HL-60 (cell line): ENCODE data around the gene ANAPC4.

Experiments
- DNase-seq, 2 experiments: peaks; one replicate each; pipeline ENCODE4 v3.0.0-alpha.2; 2010 to 2020; ENCODE audit warnings: low read depth in 1 of 2, low spot score in 1 of 2
- H3K27ac ChIP-seq: fragments of 250-450 bp; sonication (Bioruptor Pico); replicated peaks from 2 replicates; pipeline ENCODE4 v1.5.1; 2020; ENCODE audit warnings: mild to moderate bottlenecking, moderate library complexity
- H3K27me3 ChIP-seq: fragments of 250-450 bp; sonication (Bioruptor Pico); 2 replicates; pipeline ENCODE4 v1.5.1; 2021; ENCODE audit warnings: mild to moderate bottlenecking, moderate library complexity; ENCODE audit not compliant: insufficient read depth, poor library complexity, severe bottlenecking
- H3K4me3 ChIP-seq: replicated peaks from 2 replicates; pipeline ENCODE4 v1.5.1; 2011; ENCODE audit warnings: mild to moderate bottlenecking, control low read depth, low read length; ENCODE audit not compliant: insufficient read depth
- GABPA ChIP-seq: IDR thresholded peaks from 2 replicates; pipeline ENCODE4 v1.6.1; 2012; ENCODE audit warnings: low read depth
- POLR2AphosphoS5 ChIP-seq: IDR thresholded peaks from 2 replicates; pipeline ENCODE4 v1.6.1; 2012; ENCODE audit warnings: low read depth
- SPI1 ChIP-seq: IDR thresholded peaks from 2 replicates; pipeline ENCODE4 v1.6.1; 2012; ENCODE audit warnings: low read depth, mild to moderate bottlenecking, borderline replicate concordance
- TF ChIP-seq, protein P1 (sequence below): IDR thresholded peaks from 2 replicates; pipeline ENCODE4 v1.6.1; 2012; ENCODE audit warnings: low read depth; ENCODE audit not compliant: insufficient replicate concordance
- TF ChIP-seq, protein P2 (sequence below): IDR thresholded peaks from one replicate; pipeline ENCODE4 v1.5.1; 2011; ENCODE audit warnings: low read length, control low read depth, inconsistent platforms; ENCODE audit not compliant: insufficient read depth

Gene ANAPC4

GRCh38 chr4:25423548-25423947, 46.5 kb downstream of the ANAPC4 start:
- TF ChIP-seq GABPA: no peak
- TF ChIP-seq SPI1: no peak
- TF ChIP-seq, protein P1, sequence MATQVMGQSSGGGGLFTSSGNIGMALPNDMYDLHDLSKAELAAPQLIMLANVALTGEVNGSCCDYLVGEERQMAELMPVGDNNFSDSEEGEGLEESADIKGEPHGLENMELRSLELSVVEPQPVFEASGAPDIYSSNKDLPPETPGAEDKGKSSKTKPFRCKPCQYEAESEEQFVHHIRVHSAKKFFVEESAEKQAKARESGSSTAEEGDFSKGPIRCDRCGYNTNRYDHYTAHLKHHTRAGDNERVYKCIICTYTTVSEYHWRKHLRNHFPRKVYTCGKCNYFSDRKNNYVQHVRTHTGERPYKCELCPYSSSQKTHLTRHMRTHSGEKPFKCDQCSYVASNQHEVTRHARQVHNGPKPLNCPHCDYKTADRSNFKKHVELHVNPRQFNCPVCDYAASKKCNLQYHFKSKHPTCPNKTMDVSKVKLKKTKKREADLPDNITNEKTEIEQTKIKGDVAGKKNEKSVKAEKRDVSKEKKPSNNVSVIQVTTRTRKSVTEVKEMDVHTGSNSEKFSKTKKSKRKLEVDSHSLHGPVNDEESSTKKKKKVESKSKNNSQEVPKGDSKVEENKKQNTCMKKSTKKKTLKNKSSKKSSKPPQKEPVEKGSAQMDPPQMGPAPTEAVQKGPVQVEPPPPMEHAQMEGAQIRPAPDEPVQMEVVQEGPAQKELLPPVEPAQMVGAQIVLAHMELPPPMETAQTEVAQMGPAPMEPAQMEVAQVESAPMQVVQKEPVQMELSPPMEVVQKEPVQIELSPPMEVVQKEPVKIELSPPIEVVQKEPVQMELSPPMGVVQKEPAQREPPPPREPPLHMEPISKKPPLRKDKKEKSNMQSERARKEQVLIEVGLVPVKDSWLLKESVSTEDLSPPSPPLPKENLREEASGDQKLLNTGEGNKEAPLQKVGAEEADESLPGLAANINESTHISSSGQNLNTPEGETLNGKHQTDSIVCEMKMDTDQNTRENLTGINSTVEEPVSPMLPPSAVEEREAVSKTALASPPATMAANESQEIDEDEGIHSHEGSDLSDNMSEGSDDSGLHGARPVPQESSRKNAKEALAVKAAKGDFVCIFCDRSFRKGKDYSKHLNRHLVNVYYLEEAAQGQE: no peak
- TF ChIP-seq, protein P2, sequence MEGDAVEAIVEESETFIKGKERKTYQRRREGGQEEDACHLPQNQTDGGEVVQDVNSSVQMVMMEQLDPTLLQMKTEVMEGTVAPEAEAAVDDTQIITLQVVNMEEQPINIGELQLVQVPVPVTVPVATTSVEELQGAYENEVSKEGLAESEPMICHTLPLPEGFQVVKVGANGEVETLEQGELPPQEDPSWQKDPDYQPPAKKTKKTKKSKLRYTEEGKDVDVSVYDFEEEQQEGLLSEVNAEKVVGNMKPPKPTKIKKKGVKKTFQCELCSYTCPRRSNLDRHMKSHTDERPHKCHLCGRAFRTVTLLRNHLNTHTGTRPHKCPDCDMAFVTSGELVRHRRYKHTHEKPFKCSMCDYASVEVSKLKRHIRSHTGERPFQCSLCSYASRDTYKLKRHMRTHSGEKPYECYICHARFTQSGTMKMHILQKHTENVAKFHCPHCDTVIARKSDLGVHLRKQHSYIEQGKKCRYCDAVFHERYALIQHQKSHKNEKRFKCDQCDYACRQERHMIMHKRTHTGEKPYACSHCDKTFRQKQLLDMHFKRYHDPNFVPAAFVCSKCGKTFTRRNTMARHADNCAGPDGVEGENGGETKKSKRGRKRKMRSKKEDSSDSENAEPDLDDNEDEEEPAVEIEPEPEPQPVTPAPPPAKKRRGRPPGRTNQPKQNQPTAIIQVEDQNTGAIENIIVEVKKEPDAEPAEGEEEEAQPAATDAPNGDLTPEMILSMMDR: no peak
- TF ChIP-seq POLR2AphosphoS5: no peak
- Histone ChIP-seq H3K4me3 (no peak overlapping the region), H3K27me3 (no peaks in the 10 kb centered on the region), H3K27ac (no peak overlapping the region)
- DNase-seq: no peak

DNA sequence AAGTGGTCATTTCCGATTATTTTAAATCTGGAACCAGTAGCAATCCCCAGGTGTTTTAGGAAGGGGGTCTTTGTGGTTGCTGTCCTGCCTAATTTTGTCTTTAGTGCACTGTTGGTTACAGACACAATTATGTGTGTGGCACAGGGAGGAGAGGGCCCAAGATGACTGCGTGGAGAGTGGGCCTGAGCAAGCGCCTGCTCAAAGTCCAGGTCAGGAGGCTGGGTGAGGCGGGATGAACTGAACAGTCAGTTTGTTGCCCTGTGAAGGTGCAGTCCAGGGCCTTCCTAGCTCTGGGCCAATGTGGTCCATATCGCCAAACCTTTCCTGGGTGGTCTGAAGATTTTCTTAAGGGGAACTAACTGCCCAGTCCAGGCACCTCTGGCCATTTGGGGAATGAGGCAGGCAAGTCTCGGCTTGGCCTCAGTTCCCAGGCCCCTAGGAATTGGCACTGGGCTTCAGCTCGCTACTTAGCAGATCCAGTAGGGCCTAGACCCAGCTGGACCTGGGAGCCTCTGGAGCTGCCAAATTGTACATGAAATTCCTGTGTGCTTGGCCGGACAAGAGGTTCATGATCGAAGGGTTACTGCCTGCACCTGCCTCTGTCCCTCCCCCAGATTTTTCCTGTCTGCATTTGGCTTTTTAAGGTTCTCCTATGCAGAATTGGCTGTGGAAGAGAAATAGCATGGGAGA, 47.6 kb downstream of the ANAPC4 start:
- no peak for DNase-seq
- H3K27ac ChIP-seq: no peak overlapping the region
- no peak overlapping the region for H3K4me3 ChIP-seq
- H3K27me3 ChIP-seq: no peaks in the 10 kb centered on the region
- TF ChIP-seq SPI1: no peak
- TF ChIP-seq, protein P1: no peak
- no peak for TF ChIP-seq POLR2AphosphoS5
- no peak for TF ChIP-seq GABPA
- TF ChIP-seq, protein P2: no peak

DNA sequence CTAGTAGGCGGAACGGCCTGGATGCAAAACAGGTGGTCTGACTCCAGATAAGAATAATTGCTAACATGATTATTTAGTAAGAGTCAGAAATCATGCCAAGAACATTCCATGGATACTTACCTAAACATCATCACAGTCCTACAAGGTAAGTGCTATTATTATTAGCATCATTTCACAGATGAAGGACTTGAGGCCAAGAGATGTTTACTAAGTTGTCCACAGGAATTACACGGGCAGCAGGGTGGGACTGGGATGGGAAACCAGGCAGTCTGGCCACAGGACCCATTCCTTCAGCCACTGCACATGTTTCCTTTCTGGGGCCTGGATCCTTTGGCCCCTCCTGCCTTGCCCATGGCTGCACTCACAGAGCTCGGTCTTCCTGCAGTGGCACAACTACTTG, 48.3 kb downstream of the ANAPC4 start:
- TF ChIP-seq, protein P1: no peak
- TF ChIP-seq SPI1 (no peak), GABPA (no peak), POLR2AphosphoS5 (no peak)
- TF ChIP-seq, protein P2: no peak
- no peak for DNase-seq
- Histone ChIP-seq H3K4me3 (no peak overlapping the region), H3K27ac (no peak overlapping the region), H3K27me3 (no peaks in the 10 kb centered on the region)
